ENCODE results near the gene GPC6.
A peak's percentile ranks its signal among the peaks of the same experiment; 100 is the strongest.

The GPC6 gene

GRCh38 chr13:94359875-94360274 lies 1133.3 kb downstream of the GPC6 start:
- Histone ChIP-seq H3K27me3 (ENCODE audit: insufficient read depth, low read depth, severe bottlenecking) (no peaks in the 10 kb centered on the region), H3K4me3 (ENCODE audit: low read depth, low read length) (no peak overlapping the region), H3K27ac (no peak overlapping the region), H3K9me3 (ENCODE audit: severe bottlenecking) (no peaks in the 10 kb centered on the region), H3K36me3 (peaks cover 4% of the 10 kb centered on the region)
- TF ChIP-seq CTCF (IDR thresholded peaks at IDR 0.05; ENCODE audit: low read depth, low read length), result no peak
- DNase-seq, result no peak

- H3K4me3 ChIP-seq (ENCODE audit: low read depth, low read length), result no peak overlapping the region
- H3K9me3 ChIP-seq (ENCODE audit: severe bottlenecking), result no peaks in the 10 kb centered on the region
- H3K27ac ChIP-seq, result peak overlapping the region; percentile 21
- H3K36me3 ChIP-seq, result peaks cover 4% of the 10 kb centered on the region; the same call in 1 of the 2 replicates
- peak; percentile 91 for DNase-seq
- peak; percentile 90 for TF ChIP-seq CTCF (IDR thresholded peaks at IDR 0.05; ENCODE audit: low read depth, low read length)
- no peaks in the 10 kb centered on the region for H3K27me3 ChIP-seq (ENCODE audit: insufficient read depth, low read depth, severe bottlenecking)
Observed at GRCh38 chr13:94362411-94362909, 1135.9 kb downstream of the GPC6 start.

GRCh38 chr13:94366677-94367076 lies 1140.1 kb downstream of the GPC6 start:
- Histone ChIP-seq H3K27ac (no peak overlapping the region), H3K36me3 (no peaks in the 10 kb centered on the region), H3K9me3 (ENCODE audit: severe bottlenecking) (no peaks in the 10 kb centered on the region), H3K27me3 (ENCODE audit: insufficient read depth, low read depth, severe bottlenecking) (no peaks in the 10 kb centered on the region), H3K4me3 (ENCODE audit: low read depth, low read length) (no peak overlapping the region)
- no peak for TF ChIP-seq CTCF (IDR thresholded peaks at IDR 0.05; ENCODE audit: low read depth, low read length)
- no peak for DNase-seq

GRCh38 chr13:94369972-94370436 lies 1143.4 kb downstream of the GPC6 start:
- no peak for DNase-seq
- no peaks in the 10 kb centered on the region for H3K27me3 ChIP-seq (ENCODE audit: insufficient read depth, low read depth, severe bottlenecking)
- H3K27ac ChIP-seq, result no peak overlapping the region
- no peak overlapping the region for H3K4me3 ChIP-seq (ENCODE audit: low read depth, low read length)
- peaks cover 10% of the 10 kb centered on the region for H3K9me3 ChIP-seq (ENCODE audit: severe bottlenecking)
- TF ChIP-seq CTCF (IDR thresholded peaks at IDR 0.05; ENCODE audit: low read depth, low read length), result no peak
- no peaks in the 10 kb centered on the region for H3K36me3 ChIP-seq

GRCh38 chr13:94371855-94372254 lies 1145.2 kb downstream of the GPC6 start:
- H3K36me3 ChIP-seq, result no peaks in the 10 kb centered on the region
- H3K4me3 ChIP-seq (ENCODE audit: low read depth, low read length), result no peak overlapping the region

More at GRCh38 chr13:94371855-94372254, 1145.2 kb downstream of the GPC6 start:
- H3K9me3 ChIP-seq (ENCODE audit: severe bottlenecking), result peaks cover 11% of the 10 kb centered on the region
- TF ChIP-seq CTCF (IDR thresholded peaks at IDR 0.05; ENCODE audit: low read depth, low read length), result no peak
- no peak overlapping the region for H3K27ac ChIP-seq
- H3K27me3 ChIP-seq (ENCODE audit: insufficient read depth, low read depth, severe bottlenecking), result no peaks in the 10 kb centered on the region
- DNase-seq, result no peak
